ENCODE results near the gene DAB2IP.

DNA sequence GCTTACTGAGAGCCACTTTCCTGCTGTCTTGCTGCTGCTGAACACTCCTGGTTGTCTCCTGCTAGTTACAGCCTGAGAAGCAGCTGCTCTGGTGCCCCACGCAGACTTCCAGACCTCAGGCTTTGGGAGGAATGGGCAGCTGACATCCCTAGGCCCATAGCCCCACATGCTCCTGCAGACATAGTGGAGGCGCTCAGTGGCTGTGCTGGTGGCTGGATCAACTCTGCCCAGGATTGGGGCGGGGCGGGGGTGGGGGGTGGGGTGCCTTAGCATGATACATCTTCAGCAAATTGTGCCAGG, 93.9 kb downstream of the DAB2IP start:
- TF ChIP-seq CTCF (conservative IDR thresholded peaks at IDR 0.05; ENCODE audit: low read depth, low read length): no peak
- TF ChIP-seq EZH2 (IDR thresholded peaks at IDR 0.05; ENCODE audit: low read length, unreplicated experiment): no peak
- no peak for TF ChIP-seq EZH2phosphoT487 (IDR thresholded peaks at IDR 0.05; ENCODE audit: borderline replicate concordance, low read length)

All from PC-3 (cell line).